SK-N-SH (cell line): ENCODE results near the gene SLC38A6. TPM values are rescaled to one million over a fixed set of nuclear protein-coding genes. Genes with fewer than 3 reads are reported as not detected.
A peak's percentile ranks its signal among the peaks of the same experiment; 100 is the strongest.

Experiments
- CTCF ChIA-PET: fragments of 300-600, 350-600 bp; formaldehyde crosslinking; extraction: SDS; loops from one replicate; lab custom pipeline; 2021; lab: Yijun Ruan, JAX
- POLR2A ChIA-PET: fragments of 350-600 bp; sonication (Branson Sonifier 250); formaldehyde crosslinking; extraction: SDS; loops from one replicate; lab custom pipeline; 2020; ENCODE audit warnings: antibody characterized with exemption, inconsistent platforms; lab: Yijun Ruan, JAX
- DNase-seq: peaks from one replicate; pipeline ENCODE4 v3.0.0; 2012
- H2AFZ ChIP-seq: fragments of 200-600 bp; sonication (generic); 2 replicates; pipeline ENCODE4 v1.8.1; 2016; ENCODE audit warnings: antibody characterized with exemption, mild to moderate bottlenecking, low read depth
- H3F3A ChIP-seq: fragments of 200-600 bp; sonication (generic); replicated peaks from 2 replicates; pipeline ENCODE3; 2016; ENCODE audit warnings: antibody characterized with exemption, mild to moderate bottlenecking; ENCODE audit not compliant: insufficient read depth
- H3K27ac ChIP-seq, 2 experiments: fragments of 200-500 bp in 1 of 2; fragments of 200-600 bp in 1 of 2; sonication (Bioruptor generic) in 1 of 2; sonication (generic), shearing (Covaris generic) in 1 of 2; 2 replicates each; pipeline versions ENCODE4 v1.5.1 to v1.6.1; 2014 to 2016; ENCODE audit warnings: low read depth in 2 of 2, inconsistent platforms in 1 of 2, low read length in 1 of 2, mild to moderate bottlenecking in 1 of 2, mixed read lengths in 1 of 2
- H3K27me3 ChIP-seq: fragments of 200-600 bp; sonication (generic), shearing (Covaris generic); 2 replicates; pipeline ENCODE4 v1.6.1; 2016; ENCODE audit warnings: mixed run types; ENCODE audit not compliant: insufficient read depth
- H3K36me3 ChIP-seq, 2 experiments: fragments of 200-500 bp in 1 of 2; fragments of 200-600 bp in 1 of 2; sonication (Bioruptor generic) in 1 of 2; sonication (generic) in 1 of 2; replicated peaks in 1 of 2; 2 replicates each; pipeline versions ENCODE3 to v1.5.1; 2014 to 2016; ENCODE audit warnings: low read length in 1 of 2, mild to moderate bottlenecking in 1 of 2; ENCODE audit not compliant: insufficient read depth in 2 of 2, control insufficient read depth in 1 of 2
- H3K4me1 ChIP-seq, 2 experiments: fragments of 200-500 bp in 1 of 2; fragments of 200-600 bp in 1 of 2; sonication (Bioruptor generic) in 1 of 2; sonication (generic), shearing (Covaris generic) in 1 of 2; 2 replicates each; pipeline versions ENCODE4 v1.5.1 to v1.6.1; 2014 to 2016; ENCODE audit warnings: low read depth in 1 of 2, low read length in 1 of 2, mixed run types in 1 of 2; ENCODE audit not compliant: insufficient read depth in 2 of 2, control insufficient read depth in 1 of 2
- H3K4me2 ChIP-seq: fragments of 200-600 bp; sonication (generic), shearing (Covaris generic); 2 replicates; pipeline ENCODE4 v1.6.1; 2017; ENCODE audit warnings: mixed run types
- H3K4me3 ChIP-seq, 2 experiments: fragments of 200-500 bp in 1 of 2; fragments of 200-600 bp in 1 of 2; sonication (Bioruptor generic) in 1 of 2; sonication (generic), shearing (Covaris generic) in 1 of 2; 2 replicates each; pipeline versions ENCODE4 v1.5.1 to v1.8.1; 2014 to 2016; ENCODE audit warnings: low read depth in 2 of 2, inconsistent platforms in 1 of 2, low read length in 1 of 2, mild to moderate bottlenecking in 1 of 2, mixed read lengths in 1 of 2, moderate library complexity in 1 of 2
- H3K79me2 ChIP-seq: fragments of 200-600 bp; sonication (generic); 2 replicates; pipeline ENCODE4 v1.8.1; 2017; ENCODE audit warnings: mild to moderate bottlenecking; ENCODE audit not compliant: insufficient read depth
- H3K9ac ChIP-seq: fragments of 200-600 bp; sonication (generic); 2 replicates; pipeline ENCODE4 v1.6.1; 2017; ENCODE audit warnings: mixed run types
- H3K9me2 ChIP-seq: fragments of 200-600 bp; sonication (generic); 2 replicates; pipeline ENCODE4 v1.6.1; 2017; ENCODE audit warnings: mixed run types
- H3K9me3 ChIP-seq: fragments of 200-600 bp; sonication (generic); 2 replicates; pipeline ENCODE4 v1.6.1; 2017; ENCODE audit warnings: mixed run types, mild to moderate bottlenecking, moderate library complexity
- H4K20me1 ChIP-seq: fragments of 200-600 bp; sonication (generic); 2 replicates; pipeline ENCODE4 v1.6.1; 2017; ENCODE audit warnings: mild to moderate bottlenecking, mixed run types; ENCODE audit not compliant: insufficient read depth
- CHD2 ChIP-seq: fragments of 150-350 bp; IDR thresholded peaks from 2 replicates; pipeline ENCODE4 v1.6.1; 2018; ENCODE audit warnings: low read length; ENCODE audit not compliant: partially characterized antibody
- EP300 ChIP-seq, 2 experiments: IDR thresholded peaks; 2 replicates each; pipeline versions ENCODE4 v1.4.0 to v1.6.1; 2012; ENCODE audit warnings: borderline replicate concordance in 1 of 2, low read depth in 1 of 2, low read length in 1 of 2
- EZH2phosphoT487 ChIP-seq: fragments of 200-600 bp; sonication (generic); IDR thresholded peaks from 2 replicates; pipeline ENCODE4 v1.6.1; 2017; ENCODE audit warnings: low read depth, mixed run types, mild to moderate bottlenecking, antibody characterized with exemption, moderate library complexity, borderline replicate concordance
- FOXM1 ChIP-seq: IDR thresholded peaks from 2 replicates; pipeline ENCODE4 v1.4.0; 2012; ENCODE audit warnings: low read depth, mild to moderate bottlenecking
- GABPA ChIP-seq: IDR thresholded peaks from 2 replicates; pipeline ENCODE4 v1.4.0; 2012; ENCODE audit warnings: low read depth, mild to moderate bottlenecking
- MEF2A ChIP-seq: IDR thresholded peaks from 2 replicates; pipeline ENCODE4 v1.4.0; 2012; ENCODE audit warnings: low read depth, borderline replicate concordance
- NFIC ChIP-seq: IDR thresholded peaks from 2 replicates; pipeline ENCODE4 v1.4.0; 2012; ENCODE audit warnings: borderline replicate concordance
- NRF1 ChIP-seq: IDR thresholded peaks from 2 replicates; pipeline ENCODE4 v1.6.1; 2012; ENCODE audit warnings: low read depth, mild to moderate bottlenecking, low read length
- POLR2AphosphoS5 ChIP-seq: IDR thresholded peaks from 2 replicates; pipeline ENCODE4 v1.6.1; 2012; ENCODE audit warnings: low read depth, low read length
- RCOR1 ChIP-seq: fragments of 150-350 bp; IDR thresholded peaks from 2 replicates; pipeline ENCODE4 v1.6.1; 2017; ENCODE audit warnings: antibody characterized with exemption, low read length
- RFX5 ChIP-seq: IDR thresholded peaks from 2 replicates; pipeline ENCODE4 v1.6.1; 2012; ENCODE audit warnings: mild to moderate bottlenecking, improper control_type of control experiment, low read length
- SMC3 ChIP-seq: IDR thresholded peaks from 2 replicates; pipeline ENCODE4 v1.6.1; 2012; ENCODE audit warnings: low read depth, low read length, improper control_type of control experiment
- TAF1 ChIP-seq: IDR thresholded peaks from 2 replicates; pipeline ENCODE4 v1.6.1; 2012; ENCODE audit warnings: low read depth, mild to moderate bottlenecking, low read length, moderate library complexity, borderline replicate concordance
- TCF12 ChIP-seq: IDR thresholded peaks from 2 replicates; pipeline ENCODE4 v1.4.0; 2012
- YY1 ChIP-seq: IDR thresholded peaks from 2 replicates; pipeline ENCODE4 v1.4.0; 2012; ENCODE audit warnings: low read depth, mild to moderate bottlenecking
- WGBS: methylation state at CpG from one replicate; pipeline ENCODE4 v1.1.6; 2017; ENCODE audit warnings: low lambda C conversion rate; 5-methylcytosine and 5-hydroxymethylcytosine counted together
- polyA plus RNA-seq, 3 experiments: library from polyadenylated mRNA; depleted of rRNA; stranded (reverse); fragments of >200 nt; gene quantifications; 2 replicates each; pipeline ENCODE4 v1.2.3, GENCODE V29; 2012
- TF ChIP-seq, protein P1 (sequence below): fragments of 200-600 bp; sonication (generic); IDR thresholded peaks from 2 replicates; pipeline ENCODE4 v1.6.1; 2017; ENCODE audit warnings: antibody characterized with exemption, mild to moderate bottlenecking, moderate library complexity
- TF ChIP-seq, protein P2 (sequence below): IDR thresholded peaks from 2 replicates; pipeline ENCODE4 v1.4.0; 2012; ENCODE audit warnings: low read depth
- TF ChIP-seq, protein P3 (sequence below): IDR thresholded peaks from 2 replicates; pipeline ENCODE4 v1.4.0; 2012; ENCODE audit warnings: low read depth, borderline replicate concordance
- TF ChIP-seq, protein P4 (sequence below): IDR thresholded peaks from 2 replicates; pipeline ENCODE4; 2012
- TF ChIP-seq, protein P5 (sequence below): fragments of 150-350 bp; IDR thresholded peaks from 2 replicates; pipeline ENCODE4 v1.6.1; 2017; ENCODE audit warnings: antibody characterized with exemption, low read length, low read depth, borderline replicate concordance

The SLC38A6 gene
- polyA plus RNA-seq, 1 of the 3 experiments (the other 2 are of a cell fraction) = 10.4 TPM

DNA sequence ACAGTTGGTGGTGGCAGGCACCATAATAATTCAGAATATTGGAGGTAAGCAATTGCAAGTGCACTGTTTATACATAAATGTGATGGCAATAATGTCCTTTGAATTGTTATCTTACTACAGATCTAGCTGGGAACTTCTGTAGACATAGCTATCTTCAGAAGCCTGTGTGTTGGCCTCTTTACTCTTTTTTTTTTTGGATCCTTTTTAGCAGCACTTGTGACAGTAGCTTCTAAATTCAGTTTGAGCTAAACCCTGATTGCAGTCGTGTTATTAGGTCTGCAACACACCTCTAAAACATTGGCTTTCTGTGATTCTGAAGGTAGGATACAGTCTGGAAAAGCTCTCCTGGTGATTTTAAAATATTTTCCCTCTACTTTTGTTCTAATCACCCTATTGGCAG lies 38.5 kb downstream of the SLC38A6 start:
- no peaks in the 10 kb centered on the region for H3K9me2 ChIP-seq
- ChIA-PET CTCF (no interaction called here), POLR2A (no interaction called here)
- no peak overlapping the region for H3K9ac ChIP-seq
- no peak for DNase-seq
- H3K4me2 ChIP-seq = no peak overlapping the region
- no peaks in the 10 kb centered on the region for H4K20me1 ChIP-seq
- H3F3A ChIP-seq = no peaks in the 10 kb centered on the region
- H3K9me3 ChIP-seq = no peaks in the 10 kb centered on the region
- no peaks in the 10 kb centered on the region for H3K79me2 ChIP-seq
- H3K36me3 ChIP-seq = peaks cover 5 to 21% of the 10 kb centered on the region in 2 experiments
- no peak overlapping the region for H3K4me3 ChIP-seq
- H2AFZ ChIP-seq = no peak overlapping the region
- WGBS = 89% methylated on average over 1 of the region's 1 CpG
- H3K27ac ChIP-seq = no peak overlapping the region
- TF ChIP-seq NRF1 = no peak
- TF ChIP-seq, protein P1, sequence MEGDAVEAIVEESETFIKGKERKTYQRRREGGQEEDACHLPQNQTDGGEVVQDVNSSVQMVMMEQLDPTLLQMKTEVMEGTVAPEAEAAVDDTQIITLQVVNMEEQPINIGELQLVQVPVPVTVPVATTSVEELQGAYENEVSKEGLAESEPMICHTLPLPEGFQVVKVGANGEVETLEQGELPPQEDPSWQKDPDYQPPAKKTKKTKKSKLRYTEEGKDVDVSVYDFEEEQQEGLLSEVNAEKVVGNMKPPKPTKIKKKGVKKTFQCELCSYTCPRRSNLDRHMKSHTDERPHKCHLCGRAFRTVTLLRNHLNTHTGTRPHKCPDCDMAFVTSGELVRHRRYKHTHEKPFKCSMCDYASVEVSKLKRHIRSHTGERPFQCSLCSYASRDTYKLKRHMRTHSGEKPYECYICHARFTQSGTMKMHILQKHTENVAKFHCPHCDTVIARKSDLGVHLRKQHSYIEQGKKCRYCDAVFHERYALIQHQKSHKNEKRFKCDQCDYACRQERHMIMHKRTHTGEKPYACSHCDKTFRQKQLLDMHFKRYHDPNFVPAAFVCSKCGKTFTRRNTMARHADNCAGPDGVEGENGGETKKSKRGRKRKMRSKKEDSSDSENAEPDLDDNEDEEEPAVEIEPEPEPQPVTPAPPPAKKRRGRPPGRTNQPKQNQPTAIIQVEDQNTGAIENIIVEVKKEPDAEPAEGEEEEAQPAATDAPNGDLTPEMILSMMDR = no peak
- TF ChIP-seq, protein P2, sequence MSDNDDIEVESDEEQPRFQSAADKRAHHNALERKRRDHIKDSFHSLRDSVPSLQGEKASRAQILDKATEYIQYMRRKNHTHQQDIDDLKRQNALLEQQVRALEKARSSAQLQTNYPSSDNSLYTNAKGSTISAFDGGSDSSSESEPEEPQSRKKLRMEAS = no peak
- TF ChIP-seq, protein P3, sequence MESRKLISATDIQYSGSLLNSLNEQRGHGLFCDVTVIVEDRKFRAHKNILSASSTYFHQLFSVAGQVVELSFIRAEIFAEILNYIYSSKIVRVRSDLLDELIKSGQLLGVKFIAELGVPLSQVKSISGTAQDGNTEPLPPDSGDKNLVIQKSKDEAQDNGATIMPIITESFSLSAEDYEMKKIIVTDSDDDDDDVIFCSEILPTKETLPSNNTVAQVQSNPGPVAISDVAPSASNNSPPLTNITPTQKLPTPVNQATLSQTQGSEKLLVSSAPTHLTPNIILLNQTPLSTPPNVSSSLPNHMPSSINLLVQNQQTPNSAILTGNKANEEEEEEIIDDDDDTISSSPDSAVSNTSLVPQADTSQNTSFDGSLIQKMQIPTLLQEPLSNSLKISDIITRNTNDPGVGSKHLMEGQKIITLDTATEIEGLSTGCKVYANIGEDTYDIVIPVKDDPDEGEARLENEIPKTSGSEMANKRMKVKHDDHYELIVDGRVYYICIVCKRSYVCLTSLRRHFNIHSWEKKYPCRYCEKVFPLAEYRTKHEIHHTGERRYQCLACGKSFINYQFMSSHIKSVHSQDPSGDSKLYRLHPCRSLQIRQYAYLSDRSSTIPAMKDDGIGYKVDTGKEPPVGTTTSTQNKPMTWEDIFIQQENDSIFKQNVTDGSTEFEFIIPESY = no peak
- TF ChIP-seq NFIC = no peak
- TF ChIP-seq, protein P4, sequence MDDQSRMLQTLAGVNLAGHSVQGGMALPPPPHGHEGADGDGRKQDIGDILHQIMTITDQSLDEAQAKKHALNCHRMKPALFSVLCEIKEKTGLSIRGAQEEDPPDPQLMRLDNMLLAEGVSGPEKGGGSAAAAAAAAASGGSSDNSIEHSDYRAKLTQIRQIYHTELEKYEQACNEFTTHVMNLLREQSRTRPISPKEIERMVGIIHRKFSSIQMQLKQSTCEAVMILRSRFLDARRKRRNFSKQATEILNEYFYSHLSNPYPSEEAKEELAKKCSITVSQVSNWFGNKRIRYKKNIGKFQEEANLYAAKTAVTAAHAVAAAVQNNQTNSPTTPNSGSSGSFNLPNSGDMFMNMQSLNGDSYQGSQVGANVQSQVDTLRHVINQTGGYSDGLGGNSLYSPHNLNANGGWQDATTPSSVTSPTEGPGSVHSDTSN = no peak
- no peak for TF ChIP-seq POLR2AphosphoS5
- no peak for TF ChIP-seq CHD2
- H3K4me1 ChIP-seq = peaks cover 0 to 7% of the 10 kb centered on the region in 2 experiments; a peak in 2 of 4 replicates
- no peaks in the 10 kb centered on the region for H3K27me3 ChIP-seq

DNA sequence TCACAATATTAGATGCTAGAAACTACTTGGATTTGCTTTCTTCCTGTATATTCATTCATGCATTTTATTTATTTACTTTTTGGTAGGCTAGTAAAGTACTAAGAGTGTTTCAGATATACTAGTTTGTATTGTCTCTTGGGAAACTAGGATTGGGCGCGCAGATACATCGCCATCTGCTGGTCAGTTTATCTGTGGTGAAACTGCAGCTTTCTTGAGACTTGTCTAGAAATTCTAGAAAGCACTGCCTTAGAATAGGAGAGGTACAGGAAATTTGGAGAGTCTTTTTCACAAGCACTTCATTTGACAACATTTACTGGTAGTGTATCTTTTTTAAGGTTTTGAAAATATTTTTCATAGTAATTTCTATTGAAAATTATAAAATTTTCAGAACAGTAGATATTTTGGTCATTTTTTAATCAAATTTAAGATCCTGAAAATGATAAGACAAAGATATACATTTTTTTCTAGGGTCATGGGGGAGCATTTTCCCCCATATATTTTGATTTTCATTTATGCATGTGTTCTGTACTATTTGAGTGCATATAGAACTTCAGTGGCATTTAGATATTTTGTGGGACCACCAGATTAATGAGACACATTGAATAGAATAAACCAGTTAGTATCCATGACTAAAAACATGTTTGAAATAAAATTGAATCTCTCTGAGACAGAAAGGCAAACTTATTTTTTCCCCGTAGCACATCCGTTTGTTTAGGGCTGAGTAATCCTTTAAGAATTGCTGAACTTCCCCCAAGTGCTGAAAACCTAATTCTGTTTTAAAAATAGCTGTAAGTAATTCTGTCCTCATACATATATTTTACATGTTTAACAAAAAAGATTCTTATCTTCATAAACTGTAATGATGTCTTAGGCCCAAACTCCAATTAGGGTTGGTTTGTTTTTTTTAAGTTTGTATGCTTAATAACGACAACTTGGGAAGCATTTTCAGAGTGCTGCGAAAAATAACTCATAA lies 44.5 kb downstream of the SLC38A6 start:
- H3K36me3 ChIP-seq = peaks cover 0 to 6% of the 10 kb centered on the region in 2 experiments
- peaks cover 19% of the 10 kb centered on the region for H3F3A ChIP-seq
- no peaks in the 10 kb centered on the region for H3K9me2 ChIP-seq
- H3K4me3 ChIP-seq = peak overlapping the region in 1 of 2 experiments; percentile 7; a peak in 1 of 4 replicates
- no peaks in the 10 kb centered on the region; the same call in 1 of the 2 replicates for H3K79me2 ChIP-seq
- no peaks in the 10 kb centered on the region for H3K27me3 ChIP-seq
- ChIA-PET CTCF (interaction anchor here (0.6 to 2.7 kb wide), 31 partner anchors 7 to 878 kb away, joined by 3 to 14 read pairs (median 4); partner anchors contain the start of genes SIX1, SLC38A6 and TRMT5), POLR2A (no interaction called here)
- no peaks in the 10 kb centered on the region for H4K20me1 ChIP-seq
- H3K4me1 ChIP-seq = peaks cover 0 to 27% of the 10 kb centered on the region in 2 experiments; a peak in 3 of 4 replicates
- WGBS = 27% methylated on average over 7 of the region's 7 CpGs
- peak overlapping the region; percentile 19; the same call in 1 of the 2 replicates for H2AFZ ChIP-seq
- peak overlapping the region; percentile 75 to 83; a peak in 3 of 4 replicates for H3K27ac ChIP-seq
- peak overlapping the region; percentile 42; the same call in 1 of the 2 replicates for H3K9ac ChIP-seq
- H3K4me2 ChIP-seq = peak overlapping the region; percentile 55
- DNase-seq = peak; percentile 41
- H3K9me3 ChIP-seq = no peaks in the 10 kb centered on the region
- no peak for TF ChIP-seq YY1
- no peak for TF ChIP-seq RCOR1
- no peak for TF ChIP-seq FOXM1
- TF ChIP-seq RFX5 = no peak
- TF ChIP-seq NFIC = no peak
- TF ChIP-seq, protein P5, sequence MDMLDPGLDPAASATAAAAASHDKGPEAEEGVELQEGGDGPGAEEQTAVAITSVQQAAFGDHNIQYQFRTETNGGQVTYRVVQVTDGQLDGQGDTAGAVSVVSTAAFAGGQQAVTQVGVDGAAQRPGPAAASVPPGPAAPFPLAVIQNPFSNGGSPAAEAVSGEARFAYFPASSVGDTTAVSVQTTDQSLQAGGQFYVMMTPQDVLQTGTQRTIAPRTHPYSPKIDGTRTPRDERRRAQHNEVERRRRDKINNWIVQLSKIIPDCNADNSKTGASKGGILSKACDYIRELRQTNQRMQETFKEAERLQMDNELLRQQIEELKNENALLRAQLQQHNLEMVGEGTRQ = no peak
- TF ChIP-seq EP300 (IDR thresholded peaks at IDR 0.05; ENCODE audit: borderline replicate concordance in 1 of 2, low read depth in 1 of 2, low read length in 1 of 2) = peak in 1 of 2 experiments; percentile 30; a peak in 1 of 4 replicates
- TF ChIP-seq MEF2A = peak; percentile 78; the same call in 1 of the 2 replicates
- no peak for TF ChIP-seq CHD2
- no peak for TF ChIP-seq EZH2phosphoT487
- TF ChIP-seq GABPA = no peak
- no peak for TF ChIP-seq TAF1
- TF ChIP-seq TCF12 = peak; percentile 42; the same call in 1 of the 2 replicates
- TF ChIP-seq SMC3 = peak; percentile 86
